Right renal pelvis (tissue), 4 donors: Measurements from ENCODE around the gene GRIA2. TPM values are rescaled to one million over a fixed set of nuclear protein-coding genes. Genes with fewer than 3 reads are reported as not detected.
"Not testable (repeated sequence)": the region's sequence is repeated elsewhere in the genome, so short reads cannot be mapped to it uniquely, and the experiment has no call there.

Experiments used
- DNase-seq, 4 donors: peaks; one replicate each; pipeline ENCODE4 v3.0.0-alpha.2; 2013; ENCODE audit warnings: low read depth in 4 of 4, low spot score in 3 of 4, missing footprints in 1 of 4
- polyA plus RNA-seq, 4 donors: library from polyadenylated mRNA; unstranded; fragments of 120-200 nt; gene quantifications; one replicate each; pipeline ENCODE4 v1.2.1, GENCODE V29; 2013; ENCODE audit not compliant: insufficient read length in 4 of 4

GRIA2 gene
- polyA plus RNA-seq, 4 donors = 0.88 to 1.6 (median 1.3) TPM

- no peak for DNase-seq
Observed at GRCh38 chr4:157246964-157247363, 26.4 kb downstream of the GRIA2 start.

- not testable (repeated sequence) for DNase-seq
Observed at GRCh38 chr4:157258165-157258564, 37.6 kb downstream of the GRIA2 start.

- peak; percentile 1 to 37 (median 22) for DNase-seq
Observed at GRCh38 chr4:157265281-157265680, 44.8 kb downstream of the GRIA2 start.

GRCh38 chr4:157270108-157270507 is 49.6 kb downstream of the GRIA2 start:
- no peak for DNase-seq

- no peak for DNase-seq
Observed at GRCh38 chr4:157270552-157270951, 50.0 kb downstream of the GRIA2 start.

GRCh38 chr4:157271166-157271869 is 50.8 kb downstream of the GRIA2 start:
- DNase-seq = no peak

- no peak for DNase-seq
Observed at GRCh38 chr4:157280673-157281072, 60.1 kb downstream of the GRIA2 start.

GRCh38 chr4:157282019-157282418 is 61.5 kb downstream of the GRIA2 start:
- DNase-seq = no peak

GRCh38 chr4:157287445-157287844 is 66.9 kb downstream of the GRIA2 start:
- no peak for DNase-seq

- no peak for DNase-seq
Observed at GRCh38 chr4:157290622-157291021, 70.1 kb downstream of the GRIA2 start.

GRCh38 chr4:157291071-157291470 is 70.5 kb downstream of the GRIA2 start:
- no peak for DNase-seq

GRCh38 chr4:157293673-157294072 is 73.1 kb downstream of the GRIA2 start:
- no peak for DNase-seq

GRCh38 chr4:157294575-157294974 is 74.0 kb downstream of the GRIA2 start:
- DNase-seq = no peak

GRCh38 chr4:157300701-157301100 is 80.2 kb downstream of the GRIA2 start:
- DNase-seq = no peak

GRCh38 chr4:157303471-157303960 is 83.0 kb downstream of the GRIA2 start:
- no peak for DNase-seq

GRCh38 chr4:157304769-157305168 is 84.2 kb downstream of the GRIA2 start:
- no peak for DNase-seq

GRCh38 chr4:157312702-157313101 is 92.2 kb downstream of the GRIA2 start:
- DNase-seq = no peak

- no peak for DNase-seq
Observed at GRCh38 chr4:157314906-157315305, 94.4 kb downstream of the GRIA2 start.

- DNase-seq = no peak
Observed at GRCh38 chr4:157315968-157316367, 95.4 kb downstream of the GRIA2 start.

- DNase-seq = no peak
Observed at GRCh38 chr4:157320092-157320491, 99.6 kb downstream of the GRIA2 start.

GRCh38 chr4:157327666-157328065 is 107.1 kb downstream of the GRIA2 start:
- no peak for DNase-seq

- no peak for DNase-seq
Observed at GRCh38 chr4:157357887-157358286, 137.4 kb downstream of the GRIA2 start.

GRCh38 chr4:157358439-157358838 is 137.9 kb downstream of the GRIA2 start:
- no peak for DNase-seq
